ENCODE results near the gene BLTP2.

Gene BLTP2

GRCh38 chr17:28646039-28646754 is 1.2 kb upstream of the BLTP2 start:
- DNase-seq (ENCODE audit: low read depth): no peak
- TF ChIP-seq CTCF (IDR thresholded peaks at IDR 0.05; ENCODE audit: insufficient read depth, low read depth, low read length, missing control alignments): no peak
- H3K4me3 ChIP-seq (ENCODE audit: low read depth, low read length): peak overlapping the region; percentile 81

GRCh38 chr17:28645576-28645939 is 600 bp upstream of the BLTP2 start:
- H3K4me3 ChIP-seq (ENCODE audit: low read depth, low read length): peak overlapping the region; percentile 81
- DNase-seq (ENCODE audit: low read depth): no peak
- TF ChIP-seq CTCF (IDR thresholded peaks at IDR 0.05; ENCODE audit: insufficient read depth, low read depth, low read length, missing control alignments): no peak

GRCh38 chr17:28643983-28644786 is 773 bp downstream of the BLTP2 start:
- peak overlapping the region; percentile 63 for H3K4me3 ChIP-seq (ENCODE audit: low read depth, low read length)
- peak; percentile 43 for TF ChIP-seq CTCF (IDR thresholded peaks at IDR 0.05; ENCODE audit: insufficient read depth, low read depth, low read length, missing control alignments)
- peak; percentile 71 for DNase-seq (ENCODE audit: low read depth)

GRCh38 chr17:28641579-28641978 is 3.4 kb downstream of the BLTP2 start:
- DNase-seq (ENCODE audit: low read depth): no peak
- TF ChIP-seq CTCF (IDR thresholded peaks at IDR 0.05; ENCODE audit: insufficient read depth, low read depth, low read length, missing control alignments): no peak
- no peak overlapping the region for H3K4me3 ChIP-seq (ENCODE audit: low read depth, low read length)

DNA sequence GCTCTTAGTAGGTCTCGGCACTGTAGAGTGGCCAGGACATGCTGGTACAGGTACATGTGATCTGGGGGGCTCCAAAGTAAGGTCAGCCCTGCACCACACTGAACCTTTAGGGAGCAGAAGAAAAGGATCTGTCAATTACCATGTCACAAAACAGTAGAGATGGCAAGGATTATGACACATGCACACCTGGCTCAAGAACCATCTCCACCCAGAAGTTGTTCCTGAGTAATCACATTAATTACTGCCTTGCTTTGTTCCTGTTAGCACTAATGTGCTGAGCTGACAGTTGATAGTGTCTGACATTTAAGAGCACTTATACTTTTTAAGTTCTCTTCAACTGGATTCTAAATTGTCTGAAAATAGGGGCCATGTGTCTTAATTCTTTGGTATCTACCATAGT is 9.5 kb downstream of the BLTP2 start:
- H3K4me3 ChIP-seq (ENCODE audit: low read depth, low read length): no peak overlapping the region
- TF ChIP-seq CTCF (IDR thresholded peaks at IDR 0.05; ENCODE audit: insufficient read depth, low read depth, low read length, missing control alignments): no peak
- DNase-seq (ENCODE audit: low read depth): no peak

DNA sequence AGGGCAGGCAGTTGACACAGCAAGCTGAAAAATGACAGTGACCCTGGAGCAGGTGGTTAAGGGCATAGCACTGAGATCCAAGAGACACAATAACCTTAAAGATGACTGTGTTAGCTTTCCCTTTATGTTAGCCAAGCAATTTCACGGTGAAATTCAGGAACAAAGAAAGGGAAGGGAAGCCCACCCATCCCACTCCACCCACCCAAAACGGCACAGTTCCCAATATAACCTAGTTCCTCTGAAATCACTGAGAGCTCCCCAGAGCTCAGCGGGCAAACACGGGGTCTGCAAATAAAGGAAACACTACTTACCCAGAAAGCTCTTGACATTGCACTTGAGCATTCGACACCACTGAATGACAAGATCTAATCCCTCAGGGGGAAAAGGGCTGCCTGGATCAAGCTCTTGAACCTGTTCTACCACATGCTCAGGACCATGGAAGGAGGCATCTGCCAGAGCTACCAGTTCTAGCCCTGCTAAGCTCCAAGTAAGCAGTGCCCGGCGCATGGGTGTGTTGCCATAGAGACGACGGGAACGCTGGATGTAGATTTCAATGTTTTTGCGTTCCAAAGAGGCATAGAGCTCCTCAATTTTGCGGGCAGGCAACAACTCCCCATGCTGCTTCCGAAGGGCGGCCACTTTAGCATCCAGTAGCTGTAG is 10.6 kb downstream of the BLTP2 start:
- DNase-seq (ENCODE audit: low read depth): no peak
- TF ChIP-seq CTCF (IDR thresholded peaks at IDR 0.05; ENCODE audit: insufficient read depth, low read depth, low read length, missing control alignments): no peak
- no peak overlapping the region for H3K4me3 ChIP-seq (ENCODE audit: low read depth, low read length)
